HG03064 (cell line): ENCODE results near the gene CDCA5.

Source experiments
- ATAC-seq: cut with Tn5 transposase; IDR thresholded peaks from one replicate; pipeline ENCODE4 v1.9.1; 2021; ENCODE audit warnings: low read depth; ENCODE audit not compliant: unreplicated experiment

The CDCA5 gene, protein sequence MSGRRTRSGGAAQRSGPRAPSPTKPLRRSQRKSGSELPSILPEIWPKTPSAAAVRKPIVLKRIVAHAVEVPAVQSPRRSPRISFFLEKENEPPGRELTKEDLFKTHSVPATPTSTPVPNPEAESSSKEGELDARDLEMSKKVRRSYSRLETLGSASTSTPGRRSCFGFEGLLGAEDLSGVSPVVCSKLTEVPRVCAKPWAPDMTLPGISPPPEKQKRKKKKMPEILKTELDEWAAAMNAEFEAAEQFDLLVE

DNA sequence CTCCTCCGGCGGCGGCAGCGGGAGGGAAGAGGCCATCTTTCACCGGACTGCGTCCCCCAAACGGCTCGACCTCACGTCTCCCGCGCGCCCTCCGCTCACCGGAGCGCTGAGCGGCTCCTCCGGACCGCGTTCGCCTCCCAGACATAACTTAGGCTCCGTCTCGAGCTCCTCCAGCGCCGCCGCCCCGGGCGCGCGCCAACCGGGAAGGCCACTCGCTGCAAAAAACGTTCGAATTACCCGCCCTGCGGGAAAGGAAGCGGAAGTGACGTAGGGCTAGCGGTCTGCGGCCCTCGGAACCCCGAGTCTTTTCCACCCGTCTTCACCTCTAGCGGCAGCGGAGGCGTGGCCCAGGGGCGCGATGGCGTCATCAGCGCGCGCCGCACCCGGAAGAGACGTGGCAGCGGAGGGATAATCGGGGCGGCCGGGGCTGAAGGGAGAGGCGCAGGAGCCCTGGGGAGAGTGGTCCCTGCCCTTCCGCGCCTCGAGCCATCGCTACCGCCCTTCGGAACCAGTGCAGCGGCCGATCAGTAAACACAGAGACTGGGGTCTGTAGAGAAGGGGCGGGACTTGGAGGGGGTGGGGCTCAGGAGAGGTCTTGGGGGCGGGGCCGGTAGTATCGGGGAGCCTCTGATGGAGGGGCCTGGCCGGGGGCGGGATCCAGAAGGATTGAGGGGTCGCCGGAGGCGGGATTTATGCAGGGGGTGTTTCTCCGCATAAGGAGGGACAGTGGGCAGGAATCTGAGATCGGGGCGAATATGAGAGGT is at the start of gene CDCA5, which contains the start of gene ZFPL1:
Gene CDCA5, minus strand, starts transcription at position 207 of the 764 bp plus-strand sequence. Its CDS starts 62 bp downstream, at position 145.
Gene ZFPL1, plus strand, starts transcription at position 389 of the 764 bp plus-strand sequence. CDS start 477 bp downstream, outside the sequence.
- peak; percentile 70 for ATAC-seq

DNA sequence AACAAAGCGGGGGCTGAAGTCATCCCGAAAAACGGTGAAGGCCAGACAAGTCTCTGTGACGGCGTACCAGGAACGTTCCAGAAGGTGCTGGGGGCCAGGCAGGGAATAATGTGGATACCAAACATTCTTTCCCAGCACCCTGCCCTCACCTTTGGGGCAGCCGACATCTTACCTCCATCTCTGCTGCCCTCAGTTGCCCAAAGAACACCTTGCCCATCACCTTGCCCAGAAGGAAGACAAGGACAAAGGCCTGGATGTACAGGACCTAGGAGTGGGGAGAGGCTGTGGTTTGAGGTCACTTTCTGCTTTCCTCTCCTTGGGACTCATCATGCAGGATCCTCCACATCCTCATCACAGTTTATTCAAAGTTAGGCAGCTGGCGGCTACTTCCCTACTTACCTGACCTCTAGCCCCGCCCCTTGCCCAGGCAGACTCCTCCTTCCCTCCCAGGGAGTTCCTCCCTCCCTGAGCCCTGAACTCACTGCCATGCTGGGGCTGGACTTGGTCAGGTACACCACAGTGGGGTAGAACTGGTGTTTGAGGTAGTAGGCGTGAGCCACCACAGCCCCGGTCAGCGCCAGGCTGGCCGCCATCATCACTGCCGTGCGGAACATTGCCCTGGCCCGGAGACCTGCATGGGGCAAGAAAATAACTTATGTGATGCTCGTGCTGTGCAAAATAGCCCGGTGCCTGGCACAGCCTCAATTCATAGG is 49.3 kb upstream of the CDCA5 start:
- no peak for ATAC-seq

GRCh38 chr11:65132238-65132987 is 48.6 kb upstream of the CDCA5 start:
- no peak for ATAC-seq

- no peak for ATAC-seq
These were observed 48.0 kb upstream of the CDCA5 start for GRCh38 chr11:65131895-65132237.

GRCh38 chr11:65131417-65131776 is 47.6 kb upstream of the CDCA5 start:
- no peak for ATAC-seq

DNA sequence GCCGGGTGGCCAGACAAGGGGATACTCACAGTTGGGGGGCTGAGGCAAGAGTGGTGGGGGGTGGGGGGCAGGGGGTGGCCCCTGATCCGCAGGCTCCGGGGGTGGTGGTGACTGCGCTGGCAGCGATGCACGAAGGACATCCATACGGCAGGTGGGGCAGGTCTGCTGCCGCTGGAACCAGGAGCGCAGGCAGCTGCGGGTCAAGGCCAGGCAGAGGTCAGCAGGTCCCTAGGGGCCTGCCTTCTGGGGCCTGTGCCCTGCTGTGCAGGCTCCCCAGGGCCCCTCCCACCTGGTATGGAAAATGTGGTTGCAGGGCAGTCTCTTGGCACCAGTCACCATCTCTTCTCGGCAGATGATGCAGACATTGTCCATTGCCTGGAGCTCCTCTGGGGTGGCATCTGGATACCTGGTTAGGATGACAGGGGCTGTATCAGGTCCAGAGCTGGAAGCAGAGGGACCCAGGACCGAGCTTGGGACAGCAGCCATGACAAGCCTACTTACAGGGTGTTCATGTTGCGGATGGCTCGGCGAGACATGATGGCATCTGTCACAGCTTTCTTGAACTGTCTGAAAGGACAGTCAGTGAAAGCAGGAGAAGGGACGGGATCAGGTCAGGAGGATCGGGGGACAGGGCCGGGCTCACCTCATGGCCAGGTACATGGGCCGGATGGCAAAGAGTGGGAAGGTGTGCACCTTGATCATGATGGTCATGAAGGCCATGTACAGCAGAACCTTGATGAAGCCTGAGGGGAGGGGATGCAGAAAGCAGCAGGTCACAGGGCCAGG is 47.0 kb upstream of the CDCA5 start:
- no peak for ATAC-seq

DNA sequence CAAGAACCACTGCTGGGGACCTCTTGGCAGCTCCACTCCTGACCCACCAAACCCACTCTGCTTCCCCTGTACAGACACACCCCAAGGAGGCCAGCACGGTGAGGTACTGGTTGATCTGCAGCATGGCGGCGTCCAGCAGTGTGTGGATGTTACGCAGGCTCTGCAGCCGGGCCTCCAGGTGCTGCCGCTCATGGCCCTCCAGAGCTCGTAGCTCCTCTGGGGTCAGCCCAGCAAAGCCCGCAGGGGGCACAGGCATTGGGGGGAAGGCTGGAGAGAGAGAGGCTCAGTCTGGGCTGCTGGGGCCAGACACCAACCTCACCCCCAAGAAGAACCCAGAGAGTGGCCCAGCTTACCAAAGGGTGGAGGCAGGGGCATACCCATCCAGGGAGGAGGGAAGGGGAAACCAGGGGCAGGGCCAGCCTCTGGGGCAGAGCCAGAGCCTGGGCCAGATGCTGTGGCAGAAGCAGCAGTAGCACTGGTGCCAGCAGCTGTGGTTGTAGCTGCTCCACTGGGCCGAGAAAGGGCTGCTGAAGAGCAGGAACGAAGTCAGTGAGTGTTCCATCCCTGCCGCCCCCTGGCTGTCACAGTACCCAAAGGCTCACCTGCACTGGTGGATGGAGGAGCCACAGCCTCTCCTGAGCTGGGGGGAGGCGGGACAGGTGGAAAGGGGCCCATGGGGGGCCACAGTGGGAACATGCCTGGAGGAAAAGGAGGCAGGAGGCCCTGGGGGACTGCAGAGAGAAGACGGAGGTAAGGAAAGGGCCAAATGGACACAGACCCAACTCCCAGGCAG is 46.0 kb upstream of the CDCA5 start:
- ATAC-seq = no peak

DNA sequence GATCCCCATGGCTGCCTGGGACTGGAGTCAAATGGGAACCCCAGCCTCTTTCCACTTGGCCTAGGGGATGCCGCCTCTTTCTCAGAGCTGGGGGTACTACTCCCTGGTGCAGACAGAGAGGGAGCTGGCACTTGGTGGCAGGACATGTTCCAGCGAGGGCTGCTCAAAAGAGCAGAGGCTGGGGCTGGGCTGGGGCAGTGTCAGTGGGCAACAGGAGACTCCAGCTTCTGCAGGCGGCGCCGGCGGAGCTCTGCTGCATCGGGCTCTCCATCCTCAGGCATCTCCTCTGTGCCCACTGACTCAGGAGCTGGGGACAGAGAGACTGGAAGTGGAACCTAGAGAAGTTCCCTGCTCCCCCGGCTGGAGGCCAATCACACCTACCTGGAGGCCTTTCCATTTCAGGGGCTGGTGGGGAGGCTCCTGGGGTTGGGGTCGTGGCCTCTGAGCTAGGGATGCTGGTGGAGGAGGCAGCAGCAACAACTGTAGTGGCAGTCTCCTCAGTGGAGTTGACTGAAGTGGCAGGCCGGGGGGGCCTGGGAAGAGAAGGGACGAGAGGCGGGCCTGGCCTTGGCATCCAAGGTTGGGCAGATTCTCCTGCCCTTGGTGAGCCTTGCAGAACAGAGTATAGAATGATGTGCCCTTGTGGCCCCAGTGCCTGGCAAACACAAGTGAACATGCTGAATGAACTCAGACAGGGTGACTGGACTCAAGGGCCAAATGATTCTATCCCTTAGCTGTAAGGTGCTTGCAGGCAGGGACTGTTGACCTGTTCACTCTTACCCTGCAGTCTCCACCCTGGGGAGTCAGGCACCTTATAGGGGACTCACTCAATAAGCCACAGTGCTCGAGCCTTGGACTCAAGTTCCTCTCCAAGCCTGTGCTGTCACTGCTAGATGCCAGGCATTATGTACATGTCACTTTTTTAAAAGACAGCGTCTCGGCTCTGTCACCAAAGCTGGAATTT is 44.6 kb upstream of the CDCA5 start:
- ATAC-seq = no peak

DNA sequence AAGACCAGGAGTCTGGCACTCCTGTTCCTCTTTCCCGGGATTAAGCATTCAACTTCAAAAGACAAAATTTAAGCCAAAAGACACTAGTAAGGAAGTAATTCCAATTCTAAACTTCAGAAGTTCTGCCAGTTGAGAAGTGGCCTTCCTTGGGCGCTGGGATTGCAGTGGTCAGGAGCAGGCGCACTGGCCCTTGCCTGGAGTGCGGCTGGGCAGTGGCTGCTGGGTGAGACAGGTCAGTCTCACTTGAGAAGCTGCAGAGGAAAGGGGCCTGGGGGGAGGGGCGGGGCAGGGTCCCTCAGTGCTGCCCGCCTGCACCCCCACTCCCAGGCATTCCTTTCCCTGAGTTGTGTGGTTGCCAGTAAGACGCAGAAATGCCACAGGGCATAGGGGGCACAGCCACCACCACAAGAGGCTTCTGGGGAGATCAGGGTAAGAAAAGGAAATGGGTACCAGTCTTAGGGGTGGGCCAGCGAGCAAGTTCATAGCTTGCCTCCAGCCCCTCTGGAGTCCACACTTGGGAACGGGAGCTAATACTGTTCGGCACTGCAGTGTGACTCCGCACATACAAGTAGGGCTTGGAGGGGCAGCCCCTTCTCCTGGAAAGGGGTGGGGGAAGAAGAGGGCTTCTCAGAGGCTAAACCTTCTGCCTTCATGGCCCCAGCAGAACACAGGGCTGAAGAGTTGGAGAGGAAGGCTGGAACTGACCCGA is 43.8 kb upstream of the CDCA5 start:
- ATAC-seq = no peak

DNA sequence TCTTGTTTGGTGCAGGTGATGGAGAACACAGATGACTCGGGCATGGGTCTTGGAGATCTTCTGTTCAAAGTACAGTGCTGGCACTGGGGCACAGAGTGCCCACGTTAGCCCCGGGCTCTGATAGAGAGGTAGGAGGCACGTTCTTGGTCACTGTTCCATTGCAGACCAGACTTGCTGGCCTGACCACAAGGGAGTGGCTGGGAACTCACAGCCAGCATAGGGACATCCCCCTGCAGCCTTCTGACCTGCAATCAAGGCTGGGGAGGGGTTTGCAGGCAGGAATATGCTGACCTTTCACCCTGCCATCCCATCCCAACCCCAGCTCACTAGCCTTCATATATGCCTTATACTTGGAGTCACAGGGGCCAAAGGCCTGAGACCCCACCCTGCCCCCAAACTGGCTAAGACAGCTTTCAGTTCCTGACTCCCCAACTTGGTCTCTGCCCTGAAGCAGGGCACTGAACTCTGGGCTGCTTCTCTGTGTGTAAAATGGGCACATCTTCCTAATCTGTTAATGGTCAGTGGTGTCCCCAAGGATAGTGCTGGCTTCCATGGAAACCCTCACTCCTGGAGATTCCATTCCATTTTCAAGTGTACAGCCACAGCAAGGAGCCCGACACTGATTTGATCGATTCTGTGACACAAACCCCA is 42.9 kb upstream of the CDCA5 start:
- ATAC-seq = no peak

DNA sequence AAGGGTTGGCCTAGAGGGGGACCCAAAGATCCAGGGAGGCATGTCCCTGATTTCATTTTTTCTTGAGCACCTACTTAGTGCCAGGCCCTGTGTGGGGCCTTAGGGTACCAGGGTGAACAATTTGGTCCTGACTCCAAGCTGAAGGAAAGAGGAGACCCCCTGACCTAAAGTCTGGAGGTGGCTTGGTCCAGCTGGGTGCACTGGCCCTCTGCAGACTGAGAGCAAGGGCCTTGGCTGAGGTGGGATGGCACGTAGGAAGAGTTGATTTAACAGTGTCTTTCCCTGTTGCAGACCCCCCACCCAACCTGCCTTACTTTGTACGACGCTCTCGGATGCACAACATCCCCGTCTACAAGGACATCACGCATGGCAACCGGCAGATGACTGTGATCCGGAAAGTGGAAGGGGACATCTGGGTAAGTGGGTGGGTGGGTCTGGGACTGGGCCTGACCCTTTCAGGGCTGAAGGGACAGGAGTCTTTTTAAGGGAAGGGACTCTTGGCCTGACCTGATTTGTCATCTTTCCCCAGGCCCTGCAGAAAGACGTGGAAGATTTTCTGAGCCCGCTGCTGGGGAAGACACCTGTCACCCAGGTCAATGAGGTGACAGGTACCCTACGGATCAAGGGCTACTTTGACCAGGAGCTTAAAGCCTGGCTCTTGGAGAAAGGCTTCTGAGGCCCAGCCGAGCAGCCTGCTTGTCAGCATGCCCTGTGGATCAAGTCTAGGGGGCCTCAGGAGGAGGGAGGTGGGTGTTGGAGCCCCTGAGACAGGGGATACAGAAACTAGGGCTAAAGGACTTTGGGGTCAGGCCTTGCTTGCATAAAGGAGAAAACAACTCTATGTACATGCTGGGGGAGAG is 41.6 kb upstream of the CDCA5 start:
- no peak for ATAC-seq

DNA sequence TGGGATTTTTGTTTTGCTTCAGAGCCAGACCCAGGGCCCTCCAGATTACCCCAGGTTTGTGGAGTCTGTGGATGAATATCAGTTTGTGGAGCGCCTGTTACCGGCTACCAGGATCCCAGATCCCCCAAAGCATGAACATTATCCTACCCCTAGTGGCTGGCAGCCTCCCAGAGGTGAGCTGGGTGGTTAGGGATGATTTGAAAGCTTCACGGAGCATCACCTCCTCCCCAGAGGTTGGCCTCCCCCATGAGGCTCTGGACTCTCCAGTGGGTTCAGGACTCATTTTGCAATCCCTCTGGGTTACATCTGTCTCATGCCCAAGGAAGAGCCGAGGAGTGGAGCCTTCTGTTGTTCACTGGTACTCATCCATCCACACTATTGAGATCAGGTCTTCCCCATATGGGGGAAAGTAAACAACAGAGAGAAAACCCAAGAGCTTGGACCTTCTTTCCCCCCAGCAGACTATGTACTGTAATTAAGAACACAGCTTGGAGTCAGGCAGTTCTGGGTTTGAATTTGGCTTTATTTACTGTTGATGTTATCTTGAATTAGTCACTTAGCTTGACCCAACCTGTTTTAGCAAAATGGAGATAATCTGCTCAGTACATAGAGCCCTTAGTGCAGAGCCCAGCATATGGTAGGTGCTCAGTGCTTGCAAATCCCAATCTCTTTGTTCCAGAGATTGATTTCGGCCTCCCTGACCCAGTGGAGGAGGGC is 40.8 kb upstream of the CDCA5 start:
- ATAC-seq = no peak

- ATAC-seq = peak; percentile 63
These were observed 38.2 kb upstream of the CDCA5 start, which contains the start of the genes FAU and MRPL49 for GRCh38 chr11:65121865-65122696. FAU (minus strand) TSS chr11:65122134; CDS start chr11:65121813, 321 bp downstream. MRPL49 (plus strand) TSS chr11:65122321; CDS start chr11:65122347, 26 bp downstream.

GRCh38 chr11:65121447-65121864 is 37.6 kb upstream of the CDCA5 start:
- no peak for ATAC-seq
